ACC112 (cell line): ENCODE results near the gene KLHL29.

Experiments
- H2AFZ ChIP-seq: fragments of 200-600 bp; sonication (generic); one replicate; pipeline ENCODE4 v1.6.0; 2017; ENCODE audit warnings: antibody characterized with exemption, low read length; ENCODE audit not compliant: unreplicated experiment
- H3K27ac ChIP-seq: fragments of 200-600 bp; sonication (generic); 2 replicates; pipeline ENCODE4 v1.5.1; 2014; ENCODE audit warnings: low read depth, mild to moderate bottlenecking, antibody characterized with exemption, low read length, moderate library complexity
- H3K27me3 ChIP-seq: fragments of 200-600 bp; sonication (generic); 2 replicates; pipeline ENCODE4 v1.6.1; 2014; ENCODE audit warnings: mild to moderate bottlenecking, antibody characterized with exemption, low read length, moderate library complexity, mixed read lengths; ENCODE audit not compliant: insufficient read depth
- H3K36me3 ChIP-seq: fragments of 200-600 bp; sonication (generic); 2 replicates; pipeline ENCODE4 v1.6.1; 2016; ENCODE audit warnings: mild to moderate bottlenecking, antibody characterized with exemption, low read length, moderate library complexity, mixed read lengths; ENCODE audit not compliant: insufficient read depth
- H3K4me1 ChIP-seq: fragments of 200-600 bp; sonication (generic); one replicate; pipeline ENCODE4 v1.6.1; 2016; ENCODE audit warnings: low read length, mixed read lengths; ENCODE audit not compliant: insufficient read depth, unreplicated experiment, control insufficient read depth
- H3K4me3 ChIP-seq: fragments of 200-600 bp; sonication (generic); 2 replicates; pipeline ENCODE4 v1.5.1; 2014; ENCODE audit warnings: mild to moderate bottlenecking, low read depth, low read length
- H3K79me2 ChIP-seq: fragments of 200-600 bp; sonication (generic); one replicate; pipeline ENCODE4 v1.6.0; 2016; ENCODE audit warnings: low read length; ENCODE audit not compliant: control insufficient read depth, unreplicated experiment, insufficient read depth

KLHL29 gene

DNA sequence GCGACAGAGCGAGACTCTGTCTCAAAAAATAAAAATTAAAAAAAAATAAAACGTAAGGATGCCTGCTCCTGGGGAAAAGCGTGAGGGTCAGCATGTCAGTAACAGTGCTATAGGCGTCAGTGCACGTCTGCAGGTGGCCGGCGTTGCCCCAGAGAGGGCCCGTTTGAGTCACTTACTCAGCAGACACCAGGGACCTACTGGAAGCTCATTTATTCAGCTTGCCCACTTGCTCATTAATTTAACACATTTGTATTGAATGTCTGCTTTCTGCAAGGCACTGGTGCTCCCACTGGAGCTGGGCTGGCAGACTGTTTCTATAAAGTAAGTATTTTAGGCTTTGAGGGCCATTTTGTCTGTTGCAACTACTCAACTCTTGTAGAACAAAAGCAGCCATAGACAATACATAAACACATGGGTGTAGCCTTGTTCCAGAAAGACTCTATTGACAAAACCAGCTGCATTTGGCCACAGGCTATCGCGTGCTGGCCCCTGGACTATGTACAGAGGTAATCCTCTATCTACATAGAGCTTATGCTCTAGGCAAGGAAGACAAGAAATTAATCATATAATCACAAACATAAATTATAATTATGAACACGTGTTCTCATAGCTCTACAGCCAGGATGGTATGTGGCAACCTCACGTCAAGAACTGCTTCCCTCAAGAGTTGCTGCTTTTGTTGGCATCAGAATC lies 73.2 kb downstream of the KLHL29 start:
- no peak overlapping the region for H3K4me3 ChIP-seq
- H3K4me1 ChIP-seq = peaks cover 23% of the 10 kb centered on the region
- no peak overlapping the region for H2AFZ ChIP-seq
- no peak overlapping the region for H3K27ac ChIP-seq
- no peaks in the 10 kb centered on the region for H3K27me3 ChIP-seq
- no peaks in the 10 kb centered on the region for H3K79me2 ChIP-seq
- H3K36me3 ChIP-seq = no peaks in the 10 kb centered on the region

DNA sequence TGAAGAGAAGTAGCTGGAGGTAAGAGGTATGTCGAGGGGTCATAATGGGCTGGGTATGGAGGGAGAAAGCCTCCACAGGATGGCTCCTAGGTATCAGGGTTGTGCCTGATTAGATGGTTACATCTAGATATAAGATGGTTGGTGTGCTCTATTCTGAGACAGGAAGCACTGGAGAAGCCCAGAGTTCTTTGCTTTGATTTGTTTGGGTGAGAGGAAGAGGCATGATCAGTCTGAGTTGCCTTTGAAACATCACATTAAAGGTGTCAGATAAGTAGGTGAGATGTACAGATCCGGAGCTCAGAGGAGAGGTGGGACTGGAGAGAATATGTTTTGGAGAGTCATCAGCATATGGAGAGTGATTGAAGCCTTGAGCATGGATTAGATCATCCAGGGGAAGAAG lies 74.1 kb downstream of the KLHL29 start:
- Histone ChIP-seq H3K27ac (no peak overlapping the region), H2AFZ (no peak overlapping the region), H3K36me3 (no peaks in the 10 kb centered on the region), H3K4me1 (peaks cover 23% of the 10 kb centered on the region), H3K27me3 (no peaks in the 10 kb centered on the region), H3K4me3 (no peak overlapping the region), H3K79me2 (no peaks in the 10 kb centered on the region)

DNA sequence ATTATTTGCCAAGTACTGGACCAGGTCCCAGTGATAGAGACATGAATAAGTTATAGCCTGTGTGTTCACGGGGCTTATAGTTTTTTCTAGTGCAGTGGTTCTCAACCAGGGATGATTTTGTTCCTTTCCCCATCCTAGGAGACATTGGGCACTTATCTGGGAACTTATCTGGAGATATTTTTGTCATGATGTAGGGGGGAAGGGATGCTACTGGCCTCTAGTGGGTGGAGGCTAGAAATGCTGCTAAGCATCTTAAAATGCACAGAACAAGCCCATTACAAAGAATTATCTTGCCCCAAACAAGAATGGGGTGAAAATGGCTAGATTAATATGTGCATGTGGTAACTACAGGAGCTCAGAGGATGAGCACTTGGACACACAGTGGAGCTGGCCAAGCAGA lies 75.2 kb downstream of the KLHL29 start:
- Histone ChIP-seq H3K4me3 (no peak overlapping the region), H3K4me1 (peaks cover 14% of the 10 kb centered on the region), H3K36me3 (no peaks in the 10 kb centered on the region), H3K79me2 (no peaks in the 10 kb centered on the region), H3K27me3 (no peaks in the 10 kb centered on the region), H3K27ac (no peak overlapping the region), H2AFZ (no peak overlapping the region)

DNA sequence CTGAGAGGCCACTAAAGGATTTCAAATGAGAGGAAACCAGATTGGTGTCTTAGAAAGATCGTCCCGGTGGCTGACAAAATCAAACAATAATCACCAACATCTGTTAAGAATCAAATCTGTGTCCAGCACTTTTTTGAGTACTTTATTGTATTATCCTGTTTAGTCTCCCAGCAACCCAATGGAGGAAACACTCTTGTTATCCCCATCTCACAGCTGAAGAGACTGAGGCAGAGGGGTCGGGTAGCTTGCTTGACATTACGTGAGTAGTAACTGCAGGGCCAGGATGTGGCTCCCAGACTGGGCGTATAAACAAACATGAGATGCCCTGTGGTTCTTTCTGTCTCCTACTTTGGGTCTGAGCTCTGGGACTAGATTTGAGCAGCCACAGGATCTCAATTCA lies 76.0 kb downstream of the KLHL29 start:
- Histone ChIP-seq H3K27ac (no peak overlapping the region), H3K4me1 (peaks cover 8% of the 10 kb centered on the region), H3K79me2 (no peaks in the 10 kb centered on the region), H3K4me3 (no peak overlapping the region), H3K27me3 (no peaks in the 10 kb centered on the region), H2AFZ (no peak overlapping the region), H3K36me3 (no peaks in the 10 kb centered on the region)

DNA sequence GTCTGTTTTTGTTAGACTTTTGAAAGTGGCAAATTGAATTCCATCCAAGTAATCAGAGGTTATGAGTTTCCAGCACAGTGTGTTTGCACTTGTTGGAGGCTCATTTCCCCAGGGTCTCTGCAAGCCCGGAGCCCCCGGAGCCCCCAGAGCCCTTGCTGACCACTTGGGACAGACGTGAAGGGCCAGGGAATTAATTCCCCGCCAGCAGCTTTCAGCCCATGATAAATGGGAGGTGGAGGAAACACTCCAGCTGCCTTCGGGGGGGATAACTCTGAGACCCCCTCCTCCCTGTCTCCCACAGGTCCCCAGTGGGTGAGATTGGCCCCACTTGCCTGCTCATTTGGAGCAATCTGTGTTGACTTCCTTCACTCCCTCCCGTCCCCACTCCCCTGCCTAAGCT lies 79.2 kb downstream of the KLHL29 start:
- Histone ChIP-seq H3K4me1 (no peaks in the 10 kb centered on the region), H2AFZ (no peak overlapping the region), H3K4me3 (no peak overlapping the region)

DNA sequence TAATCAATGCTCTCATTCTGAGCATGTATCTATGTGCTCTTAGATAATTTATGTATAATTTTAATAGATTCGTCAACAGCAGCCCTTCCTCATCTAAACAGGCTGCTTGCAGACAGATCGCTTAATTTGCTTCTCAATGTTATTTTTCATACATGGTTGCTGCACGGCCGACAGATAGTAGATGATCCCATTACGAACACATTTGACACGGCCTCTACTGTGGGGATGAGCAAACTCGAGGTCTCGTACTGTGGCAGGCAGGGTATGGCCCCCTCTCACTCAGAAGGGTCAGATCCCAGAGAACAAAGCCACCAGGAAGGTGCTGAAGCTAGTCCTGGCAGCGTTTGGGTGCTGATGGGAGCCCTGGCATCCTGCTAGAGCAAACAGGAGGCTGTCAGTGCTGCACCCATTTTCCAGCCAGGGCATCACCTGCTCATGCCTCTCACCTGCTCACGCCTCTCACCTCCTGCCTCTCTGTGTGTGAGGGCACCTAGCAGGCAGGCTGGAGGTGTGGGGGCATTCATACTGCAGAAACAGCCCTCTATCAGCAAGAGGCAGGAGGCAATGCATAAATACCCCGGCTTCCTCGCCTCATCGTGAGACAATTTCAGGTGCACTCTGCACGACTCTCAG lies 80.0 kb downstream of the KLHL29 start:
- H3K27ac ChIP-seq = no peak overlapping the region
- no peak overlapping the region for H2AFZ ChIP-seq
- no peak overlapping the region for H3K4me3 ChIP-seq

More for the DNA sequence above, 79.2 kb downstream of the KLHL29 start:
- H3K27me3 ChIP-seq = no peaks in the 10 kb centered on the region
- H3K36me3 ChIP-seq = no peaks in the 10 kb centered on the region
- H3K27ac ChIP-seq = no peak overlapping the region
- no peaks in the 10 kb centered on the region for H3K79me2 ChIP-seq

DNA sequence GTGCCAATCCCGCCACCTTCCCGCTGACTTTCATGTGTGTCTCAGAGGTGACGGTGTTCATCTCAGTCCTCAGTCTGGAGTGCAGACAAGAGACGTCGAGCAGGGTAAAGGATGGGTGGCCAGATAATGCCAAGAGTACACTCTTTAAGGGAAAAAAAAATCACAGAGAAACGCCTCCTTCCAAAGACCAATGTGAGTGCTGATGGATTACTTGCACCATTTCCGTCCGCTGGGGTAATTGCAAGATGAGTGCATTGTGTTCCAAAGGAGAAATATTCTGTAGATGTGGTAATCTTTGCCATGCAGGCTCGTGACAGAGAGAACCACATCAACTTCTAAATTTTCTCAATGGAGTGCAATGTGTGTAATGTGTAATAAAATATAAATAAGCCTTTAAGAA lies 81.0 kb downstream of the KLHL29 start:
- no peak overlapping the region for H3K27ac ChIP-seq
- H3K4me3 ChIP-seq = no peak overlapping the region
- H3K27me3 ChIP-seq = no peaks in the 10 kb centered on the region
- H3K36me3 ChIP-seq = no peaks in the 10 kb centered on the region
- no peak overlapping the region for H2AFZ ChIP-seq
- no peaks in the 10 kb centered on the region for H3K4me1 ChIP-seq
- no peaks in the 10 kb centered on the region for H3K79me2 ChIP-seq

More for the DNA sequence above, 80.0 kb downstream of the KLHL29 start:
- Histone ChIP-seq H3K79me2 (no peaks in the 10 kb centered on the region), H3K36me3 (no peaks in the 10 kb centered on the region), H3K4me1 (no peaks in the 10 kb centered on the region), H3K27me3 (no peaks in the 10 kb centered on the region)

DNA sequence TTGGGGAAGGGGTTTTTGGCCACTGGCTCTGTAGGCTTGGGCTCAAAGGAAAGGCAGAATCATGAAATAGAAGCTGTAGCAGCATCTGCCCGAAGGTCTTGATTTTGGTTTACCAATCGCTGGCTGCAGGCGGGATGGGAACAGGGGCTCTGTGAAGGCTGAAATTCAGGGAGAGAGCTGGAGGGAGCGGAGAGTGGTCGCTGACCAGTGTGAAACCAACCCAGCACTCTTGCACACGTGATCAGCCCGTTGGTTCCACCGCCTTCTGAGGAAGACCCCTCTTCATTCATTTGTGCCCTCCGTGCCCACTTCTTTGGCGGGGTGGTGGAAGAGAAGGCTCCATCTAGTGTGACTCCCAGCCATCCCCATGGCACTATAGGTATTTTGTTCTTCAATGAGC lies 82.6 kb downstream of the KLHL29 start:
- no peaks in the 10 kb centered on the region for H3K4me1 ChIP-seq
- H3K27me3 ChIP-seq = no peaks in the 10 kb centered on the region
- H2AFZ ChIP-seq = no peak overlapping the region
- peaks cover 2% of the 10 kb centered on the region for H3K79me2 ChIP-seq
- H3K27ac ChIP-seq = no peak overlapping the region
- no peak overlapping the region for H3K4me3 ChIP-seq
- no peaks in the 10 kb centered on the region for H3K36me3 ChIP-seq

DNA sequence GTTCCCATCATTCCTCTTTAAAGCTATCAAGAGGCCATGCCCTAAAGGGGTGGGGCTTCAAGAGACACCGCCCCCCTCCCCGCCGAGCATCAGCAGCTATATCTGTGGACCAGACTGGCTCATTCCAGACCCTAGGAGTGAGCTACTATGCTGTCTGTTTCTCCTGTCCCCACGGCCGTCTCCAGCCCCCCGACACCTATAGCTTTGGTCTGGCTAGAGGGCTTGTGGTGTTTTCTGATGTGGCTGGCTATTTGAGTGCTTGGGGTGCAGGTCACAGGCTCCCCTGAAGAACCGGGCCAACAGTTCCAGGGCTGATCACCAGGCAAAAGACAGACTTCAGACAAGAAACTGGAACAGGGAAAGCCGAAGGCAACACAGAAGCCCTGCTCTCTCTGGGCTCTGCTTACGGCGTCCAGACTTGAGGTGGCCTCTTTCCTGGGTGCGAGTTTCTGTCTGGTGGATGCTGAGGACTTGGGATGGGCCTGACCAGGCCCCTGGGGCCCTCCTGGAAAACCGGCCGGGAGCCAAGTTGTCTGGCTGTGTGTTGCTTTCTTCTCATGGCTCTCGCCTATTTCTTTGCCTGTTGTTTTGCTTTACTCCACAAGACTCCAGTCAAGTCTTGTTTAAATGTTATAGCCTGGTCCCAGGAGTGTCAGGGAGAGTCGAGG lies 83.6 kb downstream of the KLHL29 start:
- Histone ChIP-seq H2AFZ (no peak overlapping the region), H3K27ac (no peak overlapping the region), H3K36me3 (no peaks in the 10 kb centered on the region), H3K79me2 (peaks cover 4% of the 10 kb centered on the region), H3K27me3 (no peaks in the 10 kb centered on the region), H3K4me3 (no peak overlapping the region), H3K4me1 (no peaks in the 10 kb centered on the region)

DNA sequence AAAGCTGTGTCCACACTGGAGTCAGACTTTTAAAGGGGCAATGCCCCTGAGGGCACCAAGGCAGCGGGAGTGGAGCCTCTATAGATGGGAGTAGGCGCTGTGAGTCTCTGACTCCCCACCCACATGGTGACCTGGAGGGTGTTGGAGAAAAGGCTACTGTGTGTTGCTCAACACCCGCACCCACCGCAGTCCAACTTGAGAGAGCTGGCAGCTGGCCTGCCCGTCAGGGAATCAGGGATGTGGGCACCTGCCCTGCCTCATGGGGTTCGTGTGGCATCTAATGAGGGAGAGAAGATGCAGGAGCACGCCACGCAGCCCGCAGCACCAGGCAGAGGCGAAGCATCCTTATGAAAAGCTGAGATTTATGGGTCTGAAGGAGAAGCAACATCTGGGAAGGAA lies 84.2 kb downstream of the KLHL29 start:
- no peak overlapping the region for H2AFZ ChIP-seq
- H3K4me3 ChIP-seq = no peak overlapping the region
- H3K27ac ChIP-seq = no peak overlapping the region
- peaks cover 4% of the 10 kb centered on the region for H3K79me2 ChIP-seq
- no peaks in the 10 kb centered on the region for H3K4me1 ChIP-seq
- H3K36me3 ChIP-seq = no peaks in the 10 kb centered on the region
- H3K27me3 ChIP-seq = no peaks in the 10 kb centered on the region

DNA sequence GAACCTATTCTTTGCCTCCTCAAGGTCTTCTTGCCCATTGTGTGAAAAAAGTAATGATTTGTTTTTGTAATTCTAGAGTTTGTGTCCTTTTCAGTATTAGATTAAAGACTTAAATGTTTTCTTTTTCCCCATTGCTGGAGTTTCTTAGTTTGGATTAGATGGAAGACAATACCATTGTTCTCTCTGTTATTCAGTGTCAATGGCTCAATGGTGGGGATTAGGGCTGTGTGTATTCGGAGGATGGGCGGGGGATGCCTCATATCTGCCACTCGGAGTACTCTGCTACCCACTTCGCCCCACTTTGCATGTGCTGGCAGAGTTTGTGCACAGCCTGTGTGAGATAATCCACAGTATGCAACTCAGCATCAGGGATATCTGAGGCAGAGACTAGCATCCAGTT lies 90.1 kb downstream of the KLHL29 start:
- H2AFZ ChIP-seq = no peak overlapping the region
- no peaks in the 10 kb centered on the region for H3K4me1 ChIP-seq
- peaks cover 4% of the 10 kb centered on the region for H3K79me2 ChIP-seq
- H3K4me3 ChIP-seq = no peak overlapping the region
- no peak overlapping the region for H3K27ac ChIP-seq
- H3K27me3 ChIP-seq = no peaks in the 10 kb centered on the region
- no peaks in the 10 kb centered on the region for H3K36me3 ChIP-seq
